ENCODE results near the gene TMEM52B.
"Not testable (repeated sequence)": the region's sequence is repeated elsewhere in the genome, so short reads cannot be mapped to it uniquely, and the experiment has no call there.

The TMEM52B gene

GRCh38 chr12:10190558-10191388, 11.9 kb downstream of the TMEM52B start:
- Histone ChIP-seq H3K36me3 (ENCODE audit: insufficient read depth, low read length) (no peaks in the 10 kb centered on the region), H3K4me1 (ENCODE audit: control insufficient read depth, insufficient read depth, low read length, unreplicated experiment) (peaks cover 14% of the 10 kb centered on the region), H3K79me2 (ENCODE audit: control insufficient read depth, insufficient read depth, low read length, unreplicated experiment) (no peaks in the 10 kb centered on the region), H3K27ac (ENCODE audit: low read depth, low read length) (no peak overlapping the region), H3K27me3 (ENCODE audit: insufficient read depth, low read length) (no peaks in the 10 kb centered on the region; the same call in 1 of the 2 replicates), H3K4me3 (ENCODE audit: low read depth, low read length) (no peak overlapping the region), H2AFZ (ENCODE audit: low read length, unreplicated experiment) (no peak overlapping the region)

- Histone ChIP-seq H3K27me3 (ENCODE audit: insufficient read depth, low read length) (no peaks in the 10 kb centered on the region; the same call in 1 of the 2 replicates), H3K27ac (ENCODE audit: low read depth, low read length) (peak overlapping the region; percentile 18), H3K4me1 (ENCODE audit: control insufficient read depth, insufficient read depth, low read length, unreplicated experiment) (peaks cover 14% of the 10 kb centered on the region), H3K79me2 (ENCODE audit: control insufficient read depth, insufficient read depth, low read length, unreplicated experiment) (no peaks in the 10 kb centered on the region), H2AFZ (ENCODE audit: low read length, unreplicated experiment) (no peak overlapping the region), H3K36me3 (ENCODE audit: insufficient read depth, low read length) (no peaks in the 10 kb centered on the region), H3K4me3 (ENCODE audit: low read depth, low read length) (no peak overlapping the region)
Observed at GRCh38 chr12:10191865-10192264, 13.0 kb downstream of the TMEM52B start.

GRCh38 chr12:10194160-10194670, 15.4 kb downstream of the TMEM52B start:
- Histone ChIP-seq H3K36me3 (ENCODE audit: insufficient read depth, low read length) (no peaks in the 10 kb centered on the region), H3K4me3 (ENCODE audit: low read depth, low read length) (no peak overlapping the region), H3K4me1 (ENCODE audit: control insufficient read depth, insufficient read depth, low read length, unreplicated experiment) (peaks cover 14% of the 10 kb centered on the region), H3K27me3 (ENCODE audit: insufficient read depth, low read length) (no peaks in the 10 kb centered on the region; the same call in 1 of the 2 replicates), H3K79me2 (ENCODE audit: control insufficient read depth, insufficient read depth, low read length, unreplicated experiment) (no peaks in the 10 kb centered on the region), H3K27ac (ENCODE audit: low read depth, low read length) (no peak overlapping the region), H2AFZ (ENCODE audit: low read length, unreplicated experiment) (no peak overlapping the region)

DNA sequence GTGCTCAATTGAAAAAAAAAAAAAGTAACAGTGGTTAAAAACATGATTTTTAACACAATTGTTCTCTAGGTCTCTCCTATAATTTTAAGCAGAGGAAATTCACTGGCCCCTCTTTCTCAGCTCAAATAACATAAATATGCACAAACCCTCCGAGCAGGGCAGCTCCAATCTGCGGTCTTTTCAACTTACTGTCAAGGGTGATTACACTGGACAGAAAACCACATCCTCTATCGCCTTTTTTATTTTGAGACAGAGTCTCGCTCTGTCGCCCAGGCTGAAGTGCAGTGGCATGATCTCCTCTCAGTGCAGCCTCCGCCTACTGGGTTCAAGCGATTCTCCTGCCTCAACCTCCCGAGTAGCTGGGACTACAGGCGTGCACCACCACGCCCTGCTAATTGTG, 17.4 kb downstream of the TMEM52B start:
- Histone ChIP-seq H3K4me3 (ENCODE audit: low read depth, low read length) (no peak overlapping the region), H3K27ac (ENCODE audit: low read depth, low read length) (no peak overlapping the region), H2AFZ (ENCODE audit: low read length, unreplicated experiment) (no peak overlapping the region)

DNA sequence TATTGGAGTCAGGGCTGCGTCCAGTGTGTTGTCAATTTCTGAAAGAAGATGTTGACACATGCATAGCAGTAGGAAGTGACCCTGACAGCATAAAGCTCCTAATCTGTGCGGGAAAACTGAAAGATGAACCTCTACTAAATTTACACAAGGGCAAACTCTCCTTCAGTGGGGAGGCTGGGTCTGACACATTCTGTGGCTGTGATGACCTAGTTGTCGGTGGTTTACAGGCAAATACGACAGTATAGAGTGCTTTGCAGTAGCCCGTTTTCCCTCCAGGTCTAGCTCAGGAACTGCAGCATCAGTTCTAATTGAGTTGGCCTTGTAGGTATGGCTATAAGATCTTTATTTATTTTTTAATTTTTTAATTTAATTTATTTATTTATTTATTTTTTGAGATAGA, 19.0 kb downstream of the TMEM52B start:
- Histone ChIP-seq H3K27me3 (ENCODE audit: insufficient read depth, low read length) (no peaks in the 10 kb centered on the region; the same call in 1 of the 2 replicates), H3K79me2 (ENCODE audit: control insufficient read depth, insufficient read depth, low read length, unreplicated experiment) (no peaks in the 10 kb centered on the region), H3K27ac (ENCODE audit: low read depth, low read length) (no peak overlapping the region), H2AFZ (ENCODE audit: low read length, unreplicated experiment) (no peak overlapping the region), H3K4me1 (ENCODE audit: control insufficient read depth, insufficient read depth, low read length, unreplicated experiment) (no peaks in the 10 kb centered on the region), H3K4me3 (ENCODE audit: low read depth, low read length) (no peak overlapping the region), H3K36me3 (ENCODE audit: insufficient read depth, low read length) (no peaks in the 10 kb centered on the region)

More for the DNA sequence above, 17.4 kb downstream of the TMEM52B start:
- Histone ChIP-seq H3K36me3 (ENCODE audit: insufficient read depth, low read length) (no peaks in the 10 kb centered on the region), H3K27me3 (ENCODE audit: insufficient read depth, low read length) (no peaks in the 10 kb centered on the region; the same call in 1 of the 2 replicates), H3K4me1 (ENCODE audit: control insufficient read depth, insufficient read depth, low read length, unreplicated experiment) (peaks cover 11% of the 10 kb centered on the region), H3K79me2 (ENCODE audit: control insufficient read depth, insufficient read depth, low read length, unreplicated experiment) (no peaks in the 10 kb centered on the region)

GRCh38 chr12:10204495-10204894, 25.7 kb downstream of the TMEM52B start:
- not testable (repeated sequence) for H3K4me3 ChIP-seq (ENCODE audit: low read depth, low read length); H3K27ac ChIP-seq (ENCODE audit: low read depth, low read length); H3K27me3 ChIP-seq (ENCODE audit: insufficient read depth, low read length); H3K4me1 ChIP-seq (ENCODE audit: control insufficient read depth, insufficient read depth, low read length, unreplicated experiment); H2AFZ ChIP-seq (ENCODE audit: low read length, unreplicated experiment); H3K36me3 ChIP-seq (ENCODE audit: insufficient read depth, low read length); H3K79me2 ChIP-seq (ENCODE audit: control insufficient read depth, insufficient read depth, low read length, unreplicated experiment)

- Histone ChIP-seq H3K4me1 (ENCODE audit: control insufficient read depth, insufficient read depth, low read length, unreplicated experiment) (no peaks in the 10 kb centered on the region), H3K79me2 (ENCODE audit: control insufficient read depth, insufficient read depth, low read length, unreplicated experiment) (no peaks in the 10 kb centered on the region), H3K36me3 (ENCODE audit: insufficient read depth, low read length) (no peaks in the 10 kb centered on the region), H2AFZ (ENCODE audit: low read length, unreplicated experiment) (no peak overlapping the region), H3K27me3 (ENCODE audit: insufficient read depth, low read length) (no peaks in the 10 kb centered on the region), H3K27ac (ENCODE audit: low read depth, low read length) (no peak overlapping the region), H3K4me3 (ENCODE audit: low read depth, low read length) (no peak overlapping the region)
Observed at GRCh38 chr12:10205220-10205807, 26.5 kb downstream of the TMEM52B start.

- Histone ChIP-seq H3K79me2 (ENCODE audit: control insufficient read depth, insufficient read depth, low read length, unreplicated experiment) (no peaks in the 10 kb centered on the region), H3K36me3 (ENCODE audit: insufficient read depth, low read length) (no peaks in the 10 kb centered on the region), H3K27me3 (ENCODE audit: insufficient read depth, low read length) (no peaks in the 10 kb centered on the region), H3K27ac (ENCODE audit: low read depth, low read length) (no peak overlapping the region), H3K4me3 (ENCODE audit: low read depth, low read length) (no peak overlapping the region), H3K4me1 (ENCODE audit: control insufficient read depth, insufficient read depth, low read length, unreplicated experiment) (no peaks in the 10 kb centered on the region), H2AFZ (ENCODE audit: low read length, unreplicated experiment) (no peak overlapping the region)
Observed at GRCh38 chr12:10207136-10207535, 28.3 kb downstream of the TMEM52B start.

- H3K27ac ChIP-seq (ENCODE audit: low read depth, low read length), result no peak overlapping the region
- H2AFZ ChIP-seq (ENCODE audit: low read length, unreplicated experiment), result no peak overlapping the region
- H3K4me1 ChIP-seq (ENCODE audit: control insufficient read depth, insufficient read depth, low read length, unreplicated experiment), result peaks cover 3% of the 10 kb centered on the region
- no peaks in the 10 kb centered on the region for H3K27me3 ChIP-seq (ENCODE audit: insufficient read depth, low read length)
- peaks cover 16% of the 10 kb centered on the region for H3K79me2 ChIP-seq (ENCODE audit: control insufficient read depth, insufficient read depth, low read length, unreplicated experiment)
- no peaks in the 10 kb centered on the region for H3K36me3 ChIP-seq (ENCODE audit: insufficient read depth, low read length)
- H3K4me3 ChIP-seq (ENCODE audit: low read depth, low read length), result no peak overlapping the region
Observed at GRCh38 chr12:10210225-10210624, 31.4 kb downstream of the TMEM52B start.

DNA sequence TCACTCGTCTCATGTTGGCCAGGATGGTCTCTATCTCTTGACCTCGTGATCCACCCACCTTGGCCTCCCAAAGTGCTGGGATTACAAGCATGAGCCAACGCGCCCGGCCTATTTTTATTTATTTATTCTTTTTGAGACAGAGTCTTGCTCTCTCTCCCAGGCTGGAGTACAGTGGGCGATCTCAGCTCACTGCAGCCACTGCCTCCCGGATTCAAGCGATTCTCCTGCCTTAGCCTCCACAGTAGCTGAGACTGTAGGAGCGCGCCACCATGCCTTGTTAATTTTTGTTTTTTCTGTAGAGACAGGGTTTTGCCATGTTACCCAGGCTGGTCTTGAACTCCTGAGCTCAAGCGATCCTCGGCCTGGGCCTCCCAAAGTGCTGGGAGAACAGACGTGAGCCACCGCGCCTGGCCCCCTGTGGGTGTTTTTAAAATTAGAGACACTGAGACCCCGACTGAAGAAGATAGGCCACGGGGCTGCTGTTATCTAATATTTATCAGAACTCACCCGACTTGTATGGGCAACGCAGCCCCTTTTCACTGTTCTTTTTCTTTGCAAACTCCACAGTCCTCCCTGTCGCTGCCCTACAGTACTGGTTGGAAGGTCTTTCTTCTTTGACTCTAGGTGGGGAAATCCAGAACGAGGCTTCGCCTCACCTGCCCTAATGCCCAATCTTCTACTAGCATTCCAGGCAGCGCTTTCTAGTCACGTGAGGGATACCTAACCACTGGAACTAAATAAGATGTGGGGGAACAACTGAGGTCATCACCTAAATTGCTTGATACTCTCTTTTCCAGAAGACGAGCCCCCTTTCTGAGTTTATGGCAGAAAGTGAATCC, 32.5 kb downstream of the TMEM52B start:
- Histone ChIP-seq H3K4me1 (ENCODE audit: control insufficient read depth, insufficient read depth, low read length, unreplicated experiment) (peaks cover 7% of the 10 kb centered on the region), H3K79me2 (ENCODE audit: control insufficient read depth, insufficient read depth, low read length, unreplicated experiment) (peaks cover 19% of the 10 kb centered on the region), H2AFZ (ENCODE audit: low read length, unreplicated experiment) (no peak overlapping the region), H3K27ac (ENCODE audit: low read depth, low read length) (peak overlapping the region; percentile 99), H3K27me3 (ENCODE audit: insufficient read depth, low read length) (no peaks in the 10 kb centered on the region), H3K36me3 (ENCODE audit: insufficient read depth, low read length) (no peaks in the 10 kb centered on the region), H3K4me3 (ENCODE audit: low read depth, low read length) (no peak overlapping the region)
